Measurements from ENCODE around the gene COL4A2.

DNA sequence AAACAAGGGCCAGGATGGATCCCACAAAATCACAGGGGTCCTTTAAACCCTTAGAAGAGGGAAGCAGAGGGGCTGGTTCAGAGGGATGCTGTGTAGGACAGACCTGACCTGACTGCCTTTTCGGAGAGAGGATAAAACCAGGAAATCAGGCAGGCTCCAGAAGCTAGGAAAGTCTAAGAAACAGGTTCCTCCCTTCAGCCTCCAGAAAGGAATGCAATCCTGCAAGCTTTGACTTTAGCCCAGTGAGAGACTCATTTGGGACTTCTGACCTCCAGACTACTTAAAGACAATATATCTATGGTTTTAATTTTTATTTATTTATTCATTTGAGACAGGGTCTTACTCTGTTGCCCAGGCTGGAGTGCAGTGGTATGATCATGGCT, 249.1 kb downstream of the COL4A2 start:
- TF ChIP-seq EZH2 (IDR thresholded peaks at IDR 0.05) = no peak
- TF ChIP-seq POLR2AphosphoS5 (IDR thresholded peaks at IDR 0.05; ENCODE audit: borderline replicate concordance, low read depth, low read length) = no peak
